ENCODE data around the gene MBNL2. TPM values are rescaled to one million over a fixed set of nuclear protein-coding genes. Genes with fewer than 3 reads are reported as not detected.

Gene MBNL2
- total RNA-seq, 2 donors from 2014 or later, result 13.4 to 27.2 TPM

GRCh38 chr13:97328222-97328790, 106.2 kb downstream of the MBNL2 start:
- no peak overlapping the region for H3K4me3 Mint-ChIP-seq
- peaks cover 8% of the 10 kb centered on the region for H3K36me3 Mint-ChIP-seq (ENCODE audit: low read depth)
- ATAC-seq (replicated peaks), result no peak
- H3K27me3 Mint-ChIP-seq, result no peaks in the 10 kb centered on the region
- H3K9me3 Mint-ChIP-seq, result no peaks in the 10 kb centered on the region
- peaks cover 21% of the 10 kb centered on the region for H3K4me1 Mint-ChIP-seq
- H3K27ac Mint-ChIP-seq, result no peak overlapping the region

DNA sequence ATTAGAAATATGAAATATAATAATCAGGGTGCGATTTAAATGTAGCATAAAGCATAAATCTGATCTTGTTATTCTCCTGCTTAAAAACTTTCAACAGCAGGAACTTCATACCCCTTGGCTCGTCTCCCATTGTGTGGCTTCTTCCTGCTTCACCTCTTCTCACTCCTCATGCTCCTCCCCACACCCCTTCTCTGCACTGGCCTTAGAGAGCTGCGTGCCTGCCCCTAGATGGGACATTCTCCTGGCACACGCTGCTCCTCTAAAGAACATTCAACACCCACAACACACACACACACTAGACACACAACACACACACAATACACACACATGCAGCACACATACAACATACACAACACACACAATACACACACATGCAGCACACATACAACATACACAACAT, 107.2 kb downstream of the MBNL2 start:
- no peaks in the 10 kb centered on the region for H3K27me3 Mint-ChIP-seq
- H3K4me3 Mint-ChIP-seq, result no peak overlapping the region
- no peaks in the 10 kb centered on the region for H3K9me3 Mint-ChIP-seq
- peaks cover 12% of the 10 kb centered on the region for H3K36me3 Mint-ChIP-seq (ENCODE audit: low read depth)
- peaks cover 26% of the 10 kb centered on the region for H3K4me1 Mint-ChIP-seq
- ATAC-seq (replicated peaks), result no peak
- no peak overlapping the region for H3K27ac Mint-ChIP-seq

- no peak for ATAC-seq (replicated peaks)
- Mint-ChIP-seq H3K36me3 (ENCODE audit: low read depth) (peaks cover 16% of the 10 kb centered on the region), H3K4me1 (peaks cover 26% of the 10 kb centered on the region), H3K27ac (no peak overlapping the region), H3K9me3 (no peaks in the 10 kb centered on the region), H3K27me3 (no peaks in the 10 kb centered on the region), H3K4me3 (no peak overlapping the region)
Measured at GRCh38 chr13:97330448-97330847, 108.3 kb downstream of the MBNL2 start.

GRCh38 chr13:97332742-97333141, 110.6 kb downstream of the MBNL2 start:
- ATAC-seq (replicated peaks), result no peak
- H3K4me1 Mint-ChIP-seq, result peaks cover 17% of the 10 kb centered on the region
- H3K4me3 Mint-ChIP-seq, result no peak overlapping the region
- no peaks in the 10 kb centered on the region for H3K9me3 Mint-ChIP-seq
- H3K27ac Mint-ChIP-seq, result peak overlapping the region; percentile 55
- H3K36me3 Mint-ChIP-seq (ENCODE audit: low read depth), result peaks cover 18% of the 10 kb centered on the region
- H3K27me3 Mint-ChIP-seq, result no peaks in the 10 kb centered on the region

- peaks cover 18% of the 10 kb centered on the region for H3K36me3 Mint-ChIP-seq (ENCODE audit: low read depth)
- peaks cover 16% of the 10 kb centered on the region for H3K4me1 Mint-ChIP-seq
- H3K27me3 Mint-ChIP-seq, result no peaks in the 10 kb centered on the region
- no peak overlapping the region for H3K4me3 Mint-ChIP-seq
- H3K9me3 Mint-ChIP-seq, result no peaks in the 10 kb centered on the region
- peak overlapping the region; percentile 55 for H3K27ac Mint-ChIP-seq
- no peak for ATAC-seq (replicated peaks)
Measured at GRCh38 chr13:97333983-97334382, 111.8 kb downstream of the MBNL2 start.

DNA sequence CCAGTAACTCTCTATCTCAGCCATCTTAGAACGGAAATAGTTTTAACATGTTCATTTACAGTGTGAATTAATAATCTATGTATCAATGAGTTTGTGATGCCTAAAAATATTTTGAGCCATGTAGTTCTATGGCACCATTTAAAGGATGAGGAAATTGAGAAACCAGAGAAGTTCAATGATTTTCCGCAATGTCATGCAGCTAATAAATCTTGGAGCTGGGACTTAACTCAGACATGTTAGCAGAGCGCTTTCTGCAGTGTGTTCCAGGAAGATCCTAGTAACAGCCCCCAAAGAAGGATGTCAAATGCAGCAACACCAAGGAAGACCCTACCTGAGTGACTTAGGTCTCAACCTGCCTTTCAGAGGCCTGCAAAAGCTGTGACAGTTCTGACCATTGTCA, 112.6 kb downstream of the MBNL2 start:
- no peak for ATAC-seq (replicated peaks)
- no peak overlapping the region for H3K27ac Mint-ChIP-seq

DNA sequence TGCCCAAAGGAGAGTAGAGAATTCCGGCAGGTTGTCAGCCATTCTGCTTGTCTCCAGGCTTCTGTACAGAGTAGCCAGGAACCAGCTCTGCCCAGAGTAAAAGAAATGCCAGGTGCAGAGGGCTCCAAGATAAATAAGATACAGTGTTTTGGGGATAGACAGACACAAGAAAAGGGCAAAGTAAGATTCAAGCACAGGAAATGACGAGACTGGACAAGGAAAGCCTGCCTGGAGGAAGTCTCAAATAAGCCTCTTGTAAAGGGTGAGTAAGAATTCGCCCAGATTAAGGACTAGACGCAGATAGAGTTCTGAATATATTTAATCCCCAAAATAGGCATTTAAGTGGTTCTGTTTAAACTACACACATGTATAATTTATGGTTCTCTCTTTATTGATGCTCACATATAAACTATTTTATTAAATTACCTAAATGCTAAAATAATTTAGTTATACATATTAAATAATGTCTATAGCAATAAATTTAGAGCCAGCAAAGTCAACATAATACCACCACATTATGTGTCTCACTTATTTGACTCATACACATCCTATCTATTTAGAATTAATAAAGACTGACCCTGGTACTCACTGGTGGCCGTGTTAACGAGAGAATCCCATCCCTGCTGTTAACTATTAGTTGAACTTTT, 113.5 kb downstream of the MBNL2 start:
- no peaks in the 10 kb centered on the region for H3K27me3 Mint-ChIP-seq
- H3K9me3 Mint-ChIP-seq, result no peaks in the 10 kb centered on the region
- no peak overlapping the region for H3K4me3 Mint-ChIP-seq
- H3K4me1 Mint-ChIP-seq, result peaks cover 8% of the 10 kb centered on the region
- no peak overlapping the region for H3K27ac Mint-ChIP-seq
- H3K36me3 Mint-ChIP-seq (ENCODE audit: low read depth), result peaks cover 18% of the 10 kb centered on the region
- ATAC-seq (replicated peaks), result no peak

More for the DNA sequence above, 112.6 kb downstream of the MBNL2 start:
- peaks cover 18% of the 10 kb centered on the region for H3K36me3 Mint-ChIP-seq (ENCODE audit: low read depth)
- H3K9me3 Mint-ChIP-seq, result no peaks in the 10 kb centered on the region
- no peaks in the 10 kb centered on the region for H3K27me3 Mint-ChIP-seq
- H3K4me3 Mint-ChIP-seq, result no peak overlapping the region
- H3K4me1 Mint-ChIP-seq, result peaks cover 11% of the 10 kb centered on the region

GRCh38 chr13:97337985-97338499, 115.9 kb downstream of the MBNL2 start:
- Mint-ChIP-seq H3K4me1 (peaks cover 7% of the 10 kb centered on the region), H3K9me3 (no peaks in the 10 kb centered on the region), H3K36me3 (ENCODE audit: low read depth) (peaks cover 26% of the 10 kb centered on the region), H3K4me3 (no peak overlapping the region), H3K27ac (no peak overlapping the region), H3K27me3 (no peaks in the 10 kb centered on the region)
- no peak for ATAC-seq (replicated peaks)

- H3K27ac Mint-ChIP-seq, result no peak overlapping the region
- no peak overlapping the region for H3K4me3 Mint-ChIP-seq
- peaks cover 27% of the 10 kb centered on the region for H3K36me3 Mint-ChIP-seq (ENCODE audit: low read depth)
- ATAC-seq (replicated peaks), result no peak
- H3K9me3 Mint-ChIP-seq, result no peaks in the 10 kb centered on the region
- H3K27me3 Mint-ChIP-seq, result no peaks in the 10 kb centered on the region
- peaks cover 5% of the 10 kb centered on the region for H3K4me1 Mint-ChIP-seq
Measured at GRCh38 chr13:97338571-97338970, 116.4 kb downstream of the MBNL2 start.

DNA sequence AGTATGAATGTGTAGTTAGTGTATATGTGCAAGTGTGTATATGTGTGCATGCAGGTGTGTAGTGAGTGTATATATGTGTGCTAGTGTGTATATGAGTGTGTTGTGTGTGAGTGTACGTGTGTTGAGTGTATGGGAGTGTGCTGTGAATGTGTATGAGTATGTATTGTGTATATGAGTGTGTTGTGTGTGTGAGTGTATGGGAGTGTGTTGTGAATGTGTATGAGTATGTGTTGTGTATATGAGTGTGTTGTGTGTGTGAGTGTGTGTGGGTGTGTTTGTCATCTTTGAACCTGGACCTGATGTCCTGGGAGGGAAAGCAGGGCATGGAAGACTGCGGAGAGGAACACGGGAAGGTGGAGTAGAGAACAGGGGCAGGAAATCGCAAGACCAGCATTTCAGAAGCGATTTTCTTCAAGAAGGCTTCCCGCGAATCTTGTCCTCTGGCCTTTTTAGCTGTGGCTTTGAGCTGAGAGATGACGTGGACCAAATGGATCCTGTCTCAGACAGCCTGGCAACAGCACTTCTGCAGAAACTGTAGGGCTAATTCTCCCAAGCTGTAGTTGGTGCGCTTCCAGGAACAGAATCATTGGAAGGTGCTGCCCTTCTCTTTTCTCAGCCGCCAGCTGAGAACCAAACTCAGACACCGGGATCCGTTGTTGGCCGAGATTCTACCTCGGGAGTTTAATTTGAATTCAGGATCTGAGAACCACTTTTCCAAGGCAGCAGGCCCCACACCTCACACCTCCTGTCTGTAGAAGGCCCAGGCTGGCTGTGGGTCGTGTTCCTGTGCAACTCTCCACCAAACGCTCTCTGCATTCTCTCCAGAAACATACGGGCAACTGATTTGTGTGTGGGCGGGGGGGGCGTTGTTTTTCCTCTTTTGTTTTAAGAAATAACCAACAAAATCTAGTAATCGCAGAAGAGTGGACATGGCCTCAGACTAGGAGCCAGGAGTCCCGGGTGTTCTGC, 117.2 kb downstream of the MBNL2 start:
- no peak overlapping the region for H3K27ac Mint-ChIP-seq
- H3K9me3 Mint-ChIP-seq, result no peaks in the 10 kb centered on the region
- H3K4me1 Mint-ChIP-seq, result peaks cover 3% of the 10 kb centered on the region
- no peaks in the 10 kb centered on the region for H3K27me3 Mint-ChIP-seq
- peak overlapping the region; percentile 9 for H3K4me3 Mint-ChIP-seq
- H3K36me3 Mint-ChIP-seq (ENCODE audit: low read depth), result peaks cover 30% of the 10 kb centered on the region
- no peak for ATAC-seq (replicated peaks)

DNA sequence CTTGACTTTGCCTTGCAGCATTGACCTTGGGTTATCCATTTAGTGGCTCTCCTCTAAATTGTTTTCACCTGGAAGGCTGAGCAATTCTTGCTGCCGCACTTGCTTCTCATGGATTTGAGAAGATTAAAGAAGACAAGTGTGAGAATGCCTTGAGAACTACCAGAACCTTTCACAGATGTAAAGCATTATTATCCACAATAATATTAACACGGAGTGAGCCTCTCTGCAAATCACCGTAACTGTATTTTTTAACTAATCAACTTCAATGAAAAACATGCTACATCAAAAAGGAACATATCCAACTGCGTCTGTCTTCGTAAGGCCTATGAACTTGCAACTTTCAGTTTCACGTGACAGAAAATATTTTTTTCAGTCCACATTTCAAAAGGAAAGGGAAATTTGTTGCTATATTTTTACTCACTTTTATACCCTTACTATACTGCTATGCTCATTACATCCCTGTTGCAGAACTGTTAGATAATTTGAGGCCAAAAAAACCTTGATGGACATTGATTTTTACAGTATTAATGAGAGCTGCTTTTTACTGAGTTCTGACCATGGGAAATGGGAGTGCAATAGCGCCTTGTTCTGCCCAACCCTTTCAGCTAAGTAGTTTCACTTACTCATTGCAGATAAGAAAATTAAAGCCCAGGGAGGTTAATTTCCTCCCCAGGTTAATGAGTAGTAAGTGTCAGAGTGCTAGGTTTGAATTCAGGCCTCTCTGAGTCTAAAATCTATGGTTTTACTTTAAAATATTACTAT, 118.0 kb downstream of the MBNL2 start:
- peak overlapping the region; percentile 9 for H3K4me3 Mint-ChIP-seq
- H3K9me3 Mint-ChIP-seq, result no peaks in the 10 kb centered on the region
- no peak overlapping the region for H3K27ac Mint-ChIP-seq
- H3K36me3 Mint-ChIP-seq (ENCODE audit: low read depth), result peaks cover 28% of the 10 kb centered on the region
- no peak for ATAC-seq (replicated peaks)
- H3K27me3 Mint-ChIP-seq, result no peaks in the 10 kb centered on the region
- H3K4me1 Mint-ChIP-seq, result peaks cover 3% of the 10 kb centered on the region

DNA sequence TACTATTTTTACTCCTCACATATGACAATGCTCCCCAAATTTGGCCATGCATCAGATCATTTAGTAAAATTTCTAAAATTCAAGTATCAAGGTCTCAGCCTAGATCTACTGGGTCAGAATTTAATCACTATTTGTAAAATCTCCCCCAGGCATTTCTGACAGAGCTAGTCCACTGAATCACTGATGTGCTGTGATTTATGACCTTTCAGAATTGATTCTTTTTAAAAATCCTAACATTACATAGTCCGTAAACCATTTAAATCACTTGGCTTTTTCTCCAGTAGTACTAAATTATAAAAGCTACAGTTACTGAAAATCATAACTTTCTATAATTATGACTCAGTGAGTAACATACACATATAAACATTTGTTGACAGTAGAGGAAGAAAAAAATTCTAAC, 119.0 kb downstream of the MBNL2 start:
- H3K4me3 Mint-ChIP-seq, result no peak overlapping the region
- H3K36me3 Mint-ChIP-seq (ENCODE audit: low read depth), result peaks cover 30% of the 10 kb centered on the region
- H3K4me1 Mint-ChIP-seq, result peaks cover 5% of the 10 kb centered on the region
- H3K27me3 Mint-ChIP-seq, result no peaks in the 10 kb centered on the region
- peak overlapping the region; percentile 21 for H3K27ac Mint-ChIP-seq
- H3K9me3 Mint-ChIP-seq, result no peaks in the 10 kb centered on the region
- no peak for ATAC-seq (replicated peaks)

GRCh38 chr13:97342136-97342535, 120.0 kb downstream of the MBNL2 start:
- Mint-ChIP-seq H3K4me1 (peaks cover 9% of the 10 kb centered on the region), H3K4me3 (no peak overlapping the region)

GRCh38 chr13:97342936-97343335, 120.8 kb downstream of the MBNL2 start:
- no peaks in the 10 kb centered on the region for H3K9me3 Mint-ChIP-seq
- no peak overlapping the region for H3K27ac Mint-ChIP-seq
- no peak overlapping the region for H3K4me3 Mint-ChIP-seq
- no peaks in the 10 kb centered on the region for H3K27me3 Mint-ChIP-seq
- peaks cover 47% of the 10 kb centered on the region for H3K36me3 Mint-ChIP-seq (ENCODE audit: low read depth)
- H3K4me1 Mint-ChIP-seq, result peaks cover 9% of the 10 kb centered on the region
- no peak for ATAC-seq (replicated peaks)

More at GRCh38 chr13:97342136-97342535, 120.0 kb downstream of the MBNL2 start:
- Mint-ChIP-seq H3K27me3 (no peaks in the 10 kb centered on the region), H3K36me3 (ENCODE audit: low read depth) (peaks cover 39% of the 10 kb centered on the region), H3K27ac (no peak overlapping the region), H3K9me3 (no peaks in the 10 kb centered on the region)
- ATAC-seq (replicated peaks), result no peak
